DMS53 (cell line): ENCODE data around the gene ITGB2.

Experiments
- DNase-seq: peaks from one replicate; lab custom pipeline; 2025; lab: John Stamatoyannopoulos, UW

ITGB2 gene

GRCh38 chr21:44897326-44898010, 23.2 kb downstream of the ITGB2 start:
- no peak for DNase-seq

GRCh38 chr21:44896561-44897286, 24.0 kb downstream of the ITGB2 start:
- DNase-seq: no peak

GRCh38 chr21:44895859-44896258, 24.8 kb downstream of the ITGB2 start:
- no peak for DNase-seq

GRCh38 chr21:44894687-44895302, 25.9 kb downstream of the ITGB2 start:
- no peak for DNase-seq

GRCh38 chr21:44893948-44894656, 26.6 kb downstream of the ITGB2 start:
- no peak for DNase-seq

- DNase-seq: no peak
Measured at GRCh38 chr21:44893278-44893556, 27.5 kb downstream of the ITGB2 start.

GRCh38 chr21:44892536-44893277, 28.0 kb downstream of the ITGB2 start:
- peak; percentile 57 for DNase-seq

- no peak for DNase-seq
Measured at GRCh38 chr21:44892095-44892494, 28.6 kb downstream of the ITGB2 start.

- DNase-seq: no peak
Measured at GRCh38 chr21:44891631-44892031, 29.1 kb downstream of the ITGB2 start.

- DNase-seq: no peak
Measured at GRCh38 chr21:44890961-44891541, 29.6 kb downstream of the ITGB2 start.

GRCh38 chr21:44890338-44890931, 30.3 kb downstream of the ITGB2 start:
- no peak for DNase-seq

GRCh38 chr21:44889625-44890337, 30.9 kb downstream of the ITGB2 start:
- DNase-seq: peak; percentile 37

- no peak for DNase-seq
Measured at GRCh38 chr21:44888581-44889550, 31.8 kb downstream of the ITGB2 start.

GRCh38 chr21:44887807-44888580, 32.7 kb downstream of the ITGB2 start:
- DNase-seq: no peak

- DNase-seq: no peak
Measured at GRCh38 chr21:44887126-44887806, 33.4 kb downstream of the ITGB2 start.

- no peak for DNase-seq
Measured at GRCh38 chr21:44886113-44887075, 34.3 kb downstream of the ITGB2 start.

GRCh38 chr21:44885615-44886014, 35.1 kb downstream of the ITGB2 start:
- DNase-seq: no peak
